Cardiac muscle cell (in vitro differentiated cells and primary cell): Measurements from ENCODE around the gene PLD6. TPM values are rescaled to one million over a fixed set of nuclear protein-coding genes. Genes with fewer than 3 reads are reported as not detected.

Source experiments
- DNase-seq, 2 donors: peaks; one replicate each; pipeline versions ENCODE4 v3.0.0 to v3.0.0-alpha.2; 2010 to 2017; ENCODE audit warnings: low read depth in 1 of 2, low spot score in 1 of 2
- H3K27ac ChIP-seq: fragments of 200-600 bp; sonication (generic); 2 replicates; pipeline ENCODE4 v1.5.1; 2016
- H3K27me3 ChIP-seq: fragments of 200-600 bp; sonication (generic); 2 replicates; pipeline ENCODE4 v1.6.0; 2016; ENCODE audit warnings: control low read depth
- H3K36me3 ChIP-seq: fragments of 200-600 bp; sonication (generic); 2 replicates; pipeline ENCODE4 v1.5.1; 2016; ENCODE audit warnings: control low read depth
- H3K4me1 ChIP-seq: fragments of 200-600 bp; sonication (generic); 2 replicates; pipeline ENCODE4 v1.8.1; 2017; ENCODE audit warnings: low read depth, mild to moderate bottlenecking, mixed run types
- H3K4me3 ChIP-seq: fragments of 200-600 bp; sonication (generic); 2 replicates; pipeline ENCODE4 v1.5.1; 2016; ENCODE audit warnings: mild to moderate bottlenecking
- H3K9me3 ChIP-seq: fragments of 200-600 bp; sonication (generic); 2 replicates; pipeline ENCODE4 v1.5.1; 2017; ENCODE audit warnings: low read depth, mild to moderate bottlenecking, control low read depth
- CTCF ChIP-seq: IDR thresholded peaks from 2 replicates; pipeline ENCODE4 v1.5.1; 2012; ENCODE audit warnings: low read depth, mild to moderate bottlenecking, low read length
- polyA plus RNA-seq: library from polyadenylated mRNA; unstranded; fragments of >200 nt; fragmentation: Nextera tagmentation; extraction: Ambion mirVana; gene quantifications from 2 replicates; pipeline ENCODE4 v1.2.1, GENCODE V29; 2016
- total RNA-seq: library from RNA; depleted of rRNA; stranded (reverse); fragments of >200 nt; gene quantifications from 2 replicates; pipeline ENCODE4 v1.2.3, GENCODE V29; 2016

The PLD6 gene
- total and polyA plus RNA-seq, 2 experiments from 2014 or later, result 0.51 to 1.1 TPM

GRCh38 chr17:17157041-17157440, 49.1 kb downstream of the PLD6 start:
- no peak overlapping the region for H3K27ac ChIP-seq
- H3K36me3 ChIP-seq, result peaks cover 45% of the 10 kb centered on the region
- no peaks in the 10 kb centered on the region for H3K4me1 ChIP-seq
- H3K9me3 ChIP-seq, result no peaks in the 10 kb centered on the region
- H3K4me3 ChIP-seq, result no peak overlapping the region
- DNase-seq, result no peak
- TF ChIP-seq CTCF, result no peak
- H3K27me3 ChIP-seq, result no peaks in the 10 kb centered on the region

- no peak overlapping the region for H3K4me3 ChIP-seq
- no peaks in the 10 kb centered on the region for H3K9me3 ChIP-seq
- peaks cover 46% of the 10 kb centered on the region for H3K36me3 ChIP-seq
- H3K27me3 ChIP-seq, result no peaks in the 10 kb centered on the region
- no peak overlapping the region for H3K27ac ChIP-seq
- no peaks in the 10 kb centered on the region for H3K4me1 ChIP-seq
- no peak for TF ChIP-seq CTCF
- peak in 1 of 2 donors; percentile 11 for DNase-seq
These were observed 49.6 kb downstream of the PLD6 start for GRCh38 chr17:17156511-17156910.

- TF ChIP-seq CTCF, result no peak
- DNase-seq, result peak in 1 of 2 donors; percentile 68
- H3K4me3 ChIP-seq, result no peak overlapping the region
- H3K27ac ChIP-seq, result no peak overlapping the region
- H3K27me3 ChIP-seq, result no peaks in the 10 kb centered on the region
- peaks cover 49% of the 10 kb centered on the region for H3K36me3 ChIP-seq
- H3K9me3 ChIP-seq, result no peaks in the 10 kb centered on the region
- H3K4me1 ChIP-seq, result no peaks in the 10 kb centered on the region
These were observed 50.0 kb downstream of the PLD6 start for GRCh38 chr17:17156107-17156506.

GRCh38 chr17:17155568-17155967, 50.6 kb downstream of the PLD6 start:
- TF ChIP-seq CTCF, result no peak
- no peak for DNase-seq
- Histone ChIP-seq H3K4me3 (no peak overlapping the region), H3K27me3 (no peaks in the 10 kb centered on the region), H3K36me3 (peaks cover 49% of the 10 kb centered on the region), H3K4me1 (no peaks in the 10 kb centered on the region), H3K27ac (no peak overlapping the region), H3K9me3 (no peaks in the 10 kb centered on the region)

- TF ChIP-seq CTCF, result no peak
- Histone ChIP-seq H3K4me3 (no peak overlapping the region), H3K27ac (no peak overlapping the region), H3K4me1 (no peaks in the 10 kb centered on the region), H3K36me3 (peaks cover 51% of the 10 kb centered on the region), H3K27me3 (no peaks in the 10 kb centered on the region), H3K9me3 (no peaks in the 10 kb centered on the region)
- no peak for DNase-seq
These were observed 51.2 kb downstream of the PLD6 start for GRCh38 chr17:17154981-17155380.

GRCh38 chr17:17154556-17154955, 51.6 kb downstream of the PLD6 start:
- H3K4me3 ChIP-seq, result no peak overlapping the region
- H3K9me3 ChIP-seq, result no peaks in the 10 kb centered on the region
- H3K4me1 ChIP-seq, result no peaks in the 10 kb centered on the region
- TF ChIP-seq CTCF, result no peak
- H3K36me3 ChIP-seq, result peaks cover 54% of the 10 kb centered on the region
- H3K27me3 ChIP-seq, result no peaks in the 10 kb centered on the region
- DNase-seq, result no peak
- no peak overlapping the region for H3K27ac ChIP-seq
